Ovary (tissue), 3 donors: ENCODE data around the gene KRTAP10-9.

Source experiments
- POLR2A ChIP-seq: fragments of 450-650 bp; IDR thresholded peaks from one replicate; pipeline ENCODE4 v1.6.1; 2017; ENCODE audit warnings: antibody characterized with exemption, mild to moderate bottlenecking, moderate library complexity
- TF ChIP-seq, protein P1 (sequence below), 3 donors: fragments of 450-650 bp in 2 of 3; fragments of 200-600 bp in 1 of 3; IDR thresholded peaks; one replicate each; pipeline versions ENCODE4 v1.5.1 to v1.8.0; 2016 to 2022; ENCODE audit warnings: antibody characterized with exemption in 3 of 3, mild to moderate bottlenecking in 1 of 3
- donor health status: DM: no; HTN: no; CAD: no.

DNA sequence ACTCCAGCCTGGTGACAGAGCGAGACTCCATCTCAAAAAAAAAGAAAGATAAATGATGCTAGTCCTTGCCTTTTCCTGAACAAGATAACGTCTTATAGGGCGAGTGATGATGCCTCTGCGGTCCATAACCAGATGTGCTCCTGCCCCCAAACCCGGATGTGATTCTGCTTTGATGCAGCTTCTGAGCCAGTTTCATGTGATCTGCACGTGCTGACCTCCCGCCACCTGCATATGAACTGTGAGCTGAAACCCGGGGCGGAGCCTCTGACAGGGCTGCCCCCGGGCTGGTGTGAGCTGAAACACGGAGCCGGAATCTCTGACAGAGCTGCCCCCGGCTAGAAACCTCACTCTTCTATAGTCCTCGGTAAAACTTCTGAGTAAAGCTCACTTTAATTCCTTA lies 26.2 kb downstream of the KRTAP10-9 start:
- TF ChIP-seq, protein P1, sequence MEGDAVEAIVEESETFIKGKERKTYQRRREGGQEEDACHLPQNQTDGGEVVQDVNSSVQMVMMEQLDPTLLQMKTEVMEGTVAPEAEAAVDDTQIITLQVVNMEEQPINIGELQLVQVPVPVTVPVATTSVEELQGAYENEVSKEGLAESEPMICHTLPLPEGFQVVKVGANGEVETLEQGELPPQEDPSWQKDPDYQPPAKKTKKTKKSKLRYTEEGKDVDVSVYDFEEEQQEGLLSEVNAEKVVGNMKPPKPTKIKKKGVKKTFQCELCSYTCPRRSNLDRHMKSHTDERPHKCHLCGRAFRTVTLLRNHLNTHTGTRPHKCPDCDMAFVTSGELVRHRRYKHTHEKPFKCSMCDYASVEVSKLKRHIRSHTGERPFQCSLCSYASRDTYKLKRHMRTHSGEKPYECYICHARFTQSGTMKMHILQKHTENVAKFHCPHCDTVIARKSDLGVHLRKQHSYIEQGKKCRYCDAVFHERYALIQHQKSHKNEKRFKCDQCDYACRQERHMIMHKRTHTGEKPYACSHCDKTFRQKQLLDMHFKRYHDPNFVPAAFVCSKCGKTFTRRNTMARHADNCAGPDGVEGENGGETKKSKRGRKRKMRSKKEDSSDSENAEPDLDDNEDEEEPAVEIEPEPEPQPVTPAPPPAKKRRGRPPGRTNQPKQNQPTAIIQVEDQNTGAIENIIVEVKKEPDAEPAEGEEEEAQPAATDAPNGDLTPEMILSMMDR (IDR thresholded peaks at IDR 0.05), result no peak
- no peak for TF ChIP-seq POLR2A
